Body of pancreas (tissue), 4 donors: ENCODE data around the gene CAMK2D.

Experiments used
- CTCF ChIP-seq, 7 experiments: fragments of 450-650 bp in 4 of 7; fragments of 200-600 bp in 3 of 7; sonication (generic) in 3 of 7; IDR thresholded peaks; one replicate each; pipeline ENCODE4 v1.5.1; 2016 to 2019; ENCODE audit warnings: antibody characterized with exemption in 7 of 7
- POLR2A ChIP-seq, 3 donors: fragments of 450-650 bp; IDR thresholded peaks; one replicate each; pipeline ENCODE4 v1.6.1; 2016; ENCODE audit warnings: antibody characterized with exemption in 3 of 3, mild to moderate bottlenecking in 2 of 3

- no peak for TF ChIP-seq CTCF (IDR thresholded peaks at IDR 0.05)
- TF ChIP-seq POLR2A (IDR thresholded peaks at IDR 0.05): no peak
Observed at GRCh38 chr4:113420938-113421337, 340.6 kb downstream of the CAMK2D start.
